ENCODE results near the gene KIF26B. TPM values are rescaled to one million over a fixed set of nuclear protein-coding genes. Genes with fewer than 3 reads are reported as not detected.

Gene KIF26B
- total and polyA plus RNA-seq, 2 experiments from 2014 or later = 0.03 to 0.76 TPM

- no peaks in the 10 kb centered on the region for H3K79me2 ChIP-seq (replicated peaks; ENCODE audit: insufficient read depth)
- no peaks in the 10 kb centered on the region for H3K4me1 ChIP-seq (ENCODE audit: insufficient read depth)
- no peak for ATAC-seq
- H3K27me3 ChIP-seq (ENCODE audit: insufficient read depth) = no peaks in the 10 kb centered on the region
- no peaks in the 10 kb centered on the region for H3F3A ChIP-seq (replicated peaks; ENCODE audit: low read depth)
- no peak overlapping the region for H3K4me3 Mint-ChIP-seq
- H3K36me3 ChIP-seq (ENCODE audit: insufficient read depth) = no peaks in the 10 kb centered on the region
- no peak for DNase-seq (ENCODE audit: low spot score)
- no peak overlapping the region for H3K4me2 ChIP-seq
- H3K4me1 Mint-ChIP-seq = peaks cover 2% of the 10 kb centered on the region; the same call in 1 of the 3 replicates
- no peak overlapping the region for H3K4me3 ChIP-seq
- no peak for TF ChIP-seq STAT1 (IDR thresholded peaks at IDR 0.05; ENCODE audit: unreplicated experiment)
- TF ChIP-seq NANOG (IDR thresholded peaks at IDR 0.05; ENCODE audit: borderline replicate concordance) = no peak
- TF ChIP-seq CREB1 (CRISPR knock-in tag; IDR thresholded peaks at IDR 0.05; ENCODE audit: low read depth) = no peak
- no peak for TF ChIP-seq POLR2AphosphoS5 (IDR thresholded peaks at IDR 0.05; ENCODE audit: low read depth)
- no peak for TF ChIP-seq ZNF331 (CRISPR knock-in tag; IDR thresholded peaks at IDR 0.05; ENCODE audit: low read depth)
- no peak for TF ChIP-seq JUNB (IDR thresholded peaks at IDR 0.05; ENCODE audit: unreplicated experiment)
- TF ChIP-seq REST (IDR thresholded peaks at IDR 0.05; ENCODE audit: unreplicated experiment) = no peak
- no peak for TF ChIP-seq EZH2 (IDR thresholded peaks at IDR 0.05; ENCODE audit: low read depth, unreplicated experiment)
- TF ChIP-seq EZH2phosphoT487 (IDR thresholded peaks at IDR 0.05; ENCODE audit: unreplicated experiment) = no peak
- TF ChIP-seq ZNF114 (CRISPR knock-in tag; IDR thresholded peaks at IDR 0.05) = no peak
- no peak for TF ChIP-seq ETS1 (IDR thresholded peaks at IDR 0.05)
- TF ChIP-seq ZNF462 (CRISPR knock-in tag; IDR thresholded peaks at IDR 0.05) = no peak
- no peak for TF ChIP-seq CTCF (conservative IDR thresholded peaks at IDR 0.05; ENCODE audit: low read depth in 2 of 2)
- H3K9me2 ChIP-seq (ENCODE audit: insufficient read depth) = no peaks in the 10 kb centered on the region
- H2AFZ ChIP-seq = no peak overlapping the region
- H3K27me3 Mint-ChIP-seq (ENCODE audit: insufficient read depth, low read depth, poor library complexity) = peaks cover 1% of the 10 kb centered on the region
- no peaks in the 10 kb centered on the region for H3K9me3 Mint-ChIP-seq
- H3K36me3 Mint-ChIP-seq (ENCODE audit: low read depth) = no peaks in the 10 kb centered on the region
- no peak overlapping the region for H3K27ac ChIP-seq (ENCODE audit: low read depth)
- H3K27ac Mint-ChIP-seq = no peak overlapping the region
- no peaks in the 10 kb centered on the region for H4K20me1 ChIP-seq (replicated peaks; ENCODE audit: insufficient read depth)
Observed at GRCh38 chr1:245588116-245588639, 433.4 kb downstream of the KIF26B start.
